Esophagus muscularis mucosa (tissue), 4 donors: ENCODE results near the gene PTPRD. TPM values are rescaled to one million over a fixed set of nuclear protein-coding genes. Genes with fewer than 3 reads are reported as not detected.

ENCODE experiments used
- DNase-seq: peaks from one replicate; pipeline ENCODE4 v3.0.0-alpha.2; 2017; ENCODE audit errors: extremely low spot score
- H3K27ac ChIP-seq, 4 donors: fragments of 200-600 bp; sonication (generic); replicated peaks in 1 of 4; 1 replicate in 3 of 4; 2 replicates in 1 of 4; pipeline ENCODE4 v1.5.1; 2016 to 2019; ENCODE audit warnings: mild to moderate bottlenecking in 1 of 4
- H3K27me3 ChIP-seq, 4 donors: fragments of 200-600 bp; sonication (generic); one replicate each; pipeline versions ENCODE4 v1.5.1 to v1.6.0; 2016 to 2019
- H3K36me3 ChIP-seq, 4 donors: fragments of 200-600 bp; sonication (generic); one replicate each; pipeline ENCODE4 v1.5.1; 2016 to 2019
- H3K4me1 ChIP-seq, 4 donors: fragments of 200-600 bp; sonication (generic); one replicate each; pipeline ENCODE4 v1.5.1; 2016 to 2019
- H3K4me3 ChIP-seq, 4 donors: fragments of 200-600 bp; sonication (generic); 1 replicate in 2 of 4; 2 replicates in 2 of 4; pipeline ENCODE4 v1.5.1; 2016 to 2019; ENCODE audit warnings: mild to moderate bottlenecking in 4 of 4, moderate library complexity in 1 of 4
- H3K9me3 ChIP-seq, 4 donors: fragments of 200-600 bp; sonication (generic); 1 replicate in 3 of 4; 2 replicates in 1 of 4; pipeline ENCODE4 v1.5.1; 2016 to 2019
- EP300 ChIP-seq: sonication (generic); formaldehyde crosslinking; IDR thresholded peaks from one replicate; pipeline ENCODE4 v1.6.1; 2017; ENCODE audit warnings: antibody characterized with exemption
- POLR2A ChIP-seq: fragments of 450-650 bp; IDR thresholded peaks from one replicate; pipeline ENCODE4 v1.6.1; 2017; ENCODE audit warnings: antibody characterized with exemption, moderate library complexity, mild to moderate bottlenecking, low read depth
- POLR2AphosphoS5 ChIP-seq, 2 donors: sonication (generic); formaldehyde crosslinking; IDR thresholded peaks; one replicate each; pipeline ENCODE4 v1.6.1; 2017; ENCODE audit warnings: antibody characterized with exemption in 2 of 2
- WGBS: methylation state at CpG from one replicate; pipeline ENCODE4 v1.1.5; 2018; 5-methylcytosine and 5-hydroxymethylcytosine counted together
- intact Hi-C: fragments of 100-400 bp; cut with DNase I; formaldehyde crosslinking; loops from one replicate; pipeline ENCODE4 v1.15.1; 2023
- total RNA-seq, 4 donors: library from RNA; depleted of rRNA; stranded (reverse); fragments of >200 nt; gene quantifications; one replicate each; pipeline versions ENCODE4 v1.1.0 to v1.2.1, GENCODE V29; 2016
- TF ChIP-seq, protein P1 (sequence below), 3 experiments: fragments of 200-600 bp in 2 of 3; fragments of 450-650 bp in 1 of 3; sonication (generic) in 2 of 3; IDR thresholded peaks; one replicate each; pipeline ENCODE4 v1.5.1; 2017 to 2019; ENCODE audit warnings: antibody characterized with exemption in 3 of 3, mild to moderate bottlenecking in 2 of 3, moderate library complexity in 1 of 3

PTPRD gene
- total RNA-seq, 4 donors from 2014 or later, result 4.1 to 6.6 (median 5.0) TPM

DNA sequence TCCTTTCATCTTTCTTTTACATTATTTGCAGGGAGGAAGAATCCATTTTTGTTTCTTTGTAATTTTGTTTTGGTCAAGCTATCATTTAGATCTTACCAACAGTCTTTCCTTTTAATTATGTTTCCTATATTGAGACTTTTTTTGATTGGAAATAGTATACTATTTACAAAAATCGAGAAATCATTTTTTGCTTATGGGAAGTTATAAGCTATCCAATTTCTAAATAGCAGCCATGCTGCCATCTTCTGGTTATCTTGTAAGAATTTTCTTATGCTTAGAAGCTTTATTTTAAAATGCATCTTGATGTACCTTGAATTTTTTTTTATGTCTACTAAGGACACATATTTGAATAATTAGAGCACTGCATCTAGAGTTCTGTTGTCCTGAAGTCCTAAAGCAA is 821.2 kb downstream of the PTPRD start:
- H3K9me3 ChIP-seq, result no peaks in the 10 kb centered on the region
- intact Hi-C loops, result loop anchor here (1.0 kb wide), 1 partner anchor 184 kb away; no protein-coding TSS in a partner anchor
- no peaks in the 10 kb centered on the region for H3K27me3 ChIP-seq
- no peaks in the 10 kb centered on the region for H3K4me1 ChIP-seq
- H3K27ac ChIP-seq, result no peak overlapping the region
- TF ChIP-seq, protein P1, sequence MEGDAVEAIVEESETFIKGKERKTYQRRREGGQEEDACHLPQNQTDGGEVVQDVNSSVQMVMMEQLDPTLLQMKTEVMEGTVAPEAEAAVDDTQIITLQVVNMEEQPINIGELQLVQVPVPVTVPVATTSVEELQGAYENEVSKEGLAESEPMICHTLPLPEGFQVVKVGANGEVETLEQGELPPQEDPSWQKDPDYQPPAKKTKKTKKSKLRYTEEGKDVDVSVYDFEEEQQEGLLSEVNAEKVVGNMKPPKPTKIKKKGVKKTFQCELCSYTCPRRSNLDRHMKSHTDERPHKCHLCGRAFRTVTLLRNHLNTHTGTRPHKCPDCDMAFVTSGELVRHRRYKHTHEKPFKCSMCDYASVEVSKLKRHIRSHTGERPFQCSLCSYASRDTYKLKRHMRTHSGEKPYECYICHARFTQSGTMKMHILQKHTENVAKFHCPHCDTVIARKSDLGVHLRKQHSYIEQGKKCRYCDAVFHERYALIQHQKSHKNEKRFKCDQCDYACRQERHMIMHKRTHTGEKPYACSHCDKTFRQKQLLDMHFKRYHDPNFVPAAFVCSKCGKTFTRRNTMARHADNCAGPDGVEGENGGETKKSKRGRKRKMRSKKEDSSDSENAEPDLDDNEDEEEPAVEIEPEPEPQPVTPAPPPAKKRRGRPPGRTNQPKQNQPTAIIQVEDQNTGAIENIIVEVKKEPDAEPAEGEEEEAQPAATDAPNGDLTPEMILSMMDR (IDR thresholded peaks at IDR 0.05), result peak; percentile 27 to 35 (median 33)
- no peak for TF ChIP-seq EP300
- DNase-seq, result no peak
- WGBS, result 17% methylated on average over 1 of the region's 1 CpG
- H3K4me3 ChIP-seq, result no peak overlapping the region
- H3K36me3 ChIP-seq, result no peaks in the 10 kb centered on the region

DNA sequence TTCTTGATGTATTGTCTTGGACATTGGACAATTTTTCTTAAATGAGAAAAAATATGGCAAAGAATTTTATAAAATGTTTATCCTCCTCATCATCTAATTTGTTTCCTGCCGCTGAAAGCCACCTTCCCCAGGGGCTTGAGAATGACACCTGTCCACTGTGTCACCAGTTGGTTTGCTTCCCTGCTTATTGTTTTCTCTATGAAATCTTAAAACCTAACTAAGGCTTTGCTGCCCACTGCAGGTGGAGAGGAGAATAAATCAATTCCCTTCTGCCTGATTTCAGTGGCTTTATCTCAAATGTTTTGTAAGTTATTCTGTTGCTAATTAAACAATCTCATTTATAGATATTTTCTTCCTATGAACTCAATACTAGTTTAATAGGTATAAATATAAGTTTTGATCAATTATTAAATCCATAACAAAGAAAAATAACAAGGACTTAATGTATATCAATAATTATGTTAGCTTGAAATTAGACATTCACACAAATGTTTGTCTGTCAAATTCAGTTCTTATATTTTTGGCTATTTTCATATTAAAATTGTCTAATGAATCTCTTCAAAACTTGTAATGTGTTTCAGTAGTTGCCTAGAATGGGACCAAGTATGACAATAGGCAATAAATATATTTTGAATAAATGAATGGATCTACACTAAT is 822.5 kb downstream of the PTPRD start:
- Histone ChIP-seq H3K27ac (no peak overlapping the region), H3K9me3 (no peaks in the 10 kb centered on the region), H3K4me1 (no peaks in the 10 kb centered on the region), H3K4me3 (no peak overlapping the region), H3K36me3 (no peaks in the 10 kb centered on the region), H3K27me3 (no peaks in the 10 kb centered on the region)
- no peak for TF ChIP-seq POLR2AphosphoS5 (IDR thresholded peaks at IDR 0.05)
- TF ChIP-seq, protein P1 (IDR thresholded peaks at IDR 0.05), result peak; percentile 73 to 87 (median 76)
- intact Hi-C loops, result no loop called here
- DNase-seq, result no peak
- 16% methylated on average over 1 of the region's 1 CpG for WGBS

DNA sequence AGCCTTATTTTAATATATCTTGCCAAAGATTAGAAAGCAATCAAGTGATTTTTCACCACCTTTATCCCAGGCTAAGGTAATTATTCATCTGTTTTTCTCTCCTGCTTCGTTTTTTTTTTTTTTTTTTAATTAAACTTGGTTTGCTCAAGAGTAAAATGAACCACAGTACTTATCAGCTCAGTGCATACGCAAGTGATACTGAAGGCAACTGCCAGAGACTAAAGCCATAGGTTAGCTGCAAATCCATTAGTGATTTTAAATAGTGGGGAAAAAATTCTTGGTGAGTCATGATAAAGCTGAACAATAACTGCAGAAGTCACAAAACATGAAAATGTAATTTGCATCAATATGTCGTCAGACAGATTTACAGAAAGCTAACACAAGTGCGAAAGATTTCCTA is 829.1 kb downstream of the PTPRD start:
- intact Hi-C loops, result no loop called here
- Histone ChIP-seq H3K27me3 (no peaks in the 10 kb centered on the region), H3K36me3 (no peaks in the 10 kb centered on the region), H3K9me3 (no peaks in the 10 kb centered on the region), H3K4me3 (no peak overlapping the region), H3K27ac (no peak overlapping the region), H3K4me1 (no peaks in the 10 kb centered on the region)
- TF ChIP-seq EP300 (no peak), POLR2AphosphoS5 (IDR thresholded peaks at IDR 0.05) (no peak), POLR2A (no peak)
- TF ChIP-seq, protein P1 (IDR thresholded peaks at IDR 0.05), result no peak
- 66% methylated on average over 4 of the region's 4 CpGs for WGBS
- DNase-seq, result no peak

DNA sequence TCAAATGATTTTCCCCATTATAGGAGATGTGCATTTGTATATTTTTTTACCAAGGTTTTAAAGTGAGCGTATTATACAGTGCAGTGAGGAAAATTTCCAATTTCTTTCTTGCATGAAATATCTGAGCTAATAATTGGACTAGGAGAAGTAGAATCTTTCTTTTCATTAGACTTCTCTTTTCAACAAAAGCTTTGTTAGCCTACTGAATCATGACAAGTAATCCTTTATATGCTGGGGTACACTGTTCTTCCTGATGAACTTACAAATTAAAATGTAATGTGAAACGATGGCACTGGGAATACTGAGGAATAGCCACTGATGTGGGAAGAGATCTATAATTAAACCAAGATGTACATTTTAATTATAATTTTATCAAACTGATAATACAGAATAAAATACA is 829.6 kb downstream of the PTPRD start:
- Histone ChIP-seq H3K4me3 (no peak overlapping the region), H3K4me1 (no peaks in the 10 kb centered on the region), H3K36me3 (no peaks in the 10 kb centered on the region), H3K27me3 (no peaks in the 10 kb centered on the region), H3K9me3 (no peaks in the 10 kb centered on the region), H3K27ac (no peak overlapping the region)
- intact Hi-C loops, result no loop called here
- TF ChIP-seq POLR2AphosphoS5 (IDR thresholded peaks at IDR 0.05), result no peak
- DNase-seq, result no peak
- WGBS, result 37% methylated on average over 2 of the region's 2 CpGs

DNA sequence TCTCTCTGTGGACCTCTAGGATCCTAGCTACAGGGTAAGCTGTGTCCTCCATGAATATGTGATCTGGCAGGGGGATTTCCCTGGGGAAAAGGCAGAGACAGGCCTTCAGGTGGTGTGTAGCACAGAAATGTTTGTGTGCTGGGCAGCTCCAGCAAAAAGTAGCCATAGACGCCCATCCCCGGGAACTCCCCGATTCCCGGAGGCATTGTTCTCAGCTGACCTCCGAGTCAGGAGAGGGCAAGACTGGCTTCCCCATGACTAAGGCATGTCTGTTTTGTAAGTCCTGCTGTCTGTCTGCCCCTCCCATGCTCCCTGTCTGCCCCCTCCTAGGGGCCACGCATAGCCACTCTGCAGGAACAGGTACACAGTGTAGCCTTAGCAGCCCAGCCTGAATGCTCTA is 834.5 kb downstream of the PTPRD start:
- DNase-seq, result no peak
- Histone ChIP-seq H3K36me3 (no peaks in the 10 kb centered on the region), H3K27me3 (no peaks in the 10 kb centered on the region), H3K4me3 (no peak overlapping the region), H3K9me3 (no peaks in the 10 kb centered on the region), H3K4me1 (no peaks in the 10 kb centered on the region), H3K27ac (no peak overlapping the region)
- intact Hi-C loops, result no loop called here
- no peak for TF ChIP-seq POLR2A
- WGBS, result 92% methylated on average over 2 of the region's 6 CpGs

DNA sequence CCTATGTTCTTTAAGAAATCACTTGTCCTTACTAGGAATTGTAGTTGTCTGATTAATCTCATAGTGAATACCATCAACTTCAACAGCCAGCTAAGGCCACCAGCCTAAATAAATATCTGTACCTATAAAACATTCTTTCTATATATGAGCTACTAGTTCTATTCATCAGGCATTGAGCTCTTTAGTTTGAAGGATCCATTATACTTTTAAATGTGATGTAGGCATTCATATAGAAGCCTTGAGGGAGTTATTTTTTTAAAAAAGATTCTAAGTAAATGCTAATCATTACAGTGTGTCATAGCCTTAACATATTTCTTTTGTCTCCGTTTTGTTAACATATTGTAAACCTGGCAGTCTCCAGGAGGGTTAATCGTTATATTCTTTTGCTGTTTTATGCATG is 838.3 kb downstream of the PTPRD start:
- no peak overlapping the region for H3K27ac ChIP-seq
- intact Hi-C loops, result no loop called here
- TF ChIP-seq, protein P1 (IDR thresholded peaks at IDR 0.05), result no peak
- TF ChIP-seq POLR2A (no peak), POLR2AphosphoS5 (IDR thresholded peaks at IDR 0.05) (no peak), EP300 (no peak)
- H3K9me3 ChIP-seq, result no peaks in the 10 kb centered on the region
- 77% methylated on average over 2 of the region's 2 CpGs for WGBS
- no peak overlapping the region for H3K4me3 ChIP-seq
- no peaks in the 10 kb centered on the region for H3K36me3 ChIP-seq
- no peaks in the 10 kb centered on the region for H3K27me3 ChIP-seq
- DNase-seq, result no peak
- H3K4me1 ChIP-seq, result no peaks in the 10 kb centered on the region
